MM.1S (cell line): ENCODE measurements around the gene CSN3.

ENCODE experiments used
- DNase-seq: peaks from one replicate; pipeline ENCODE4 v3.0.0-alpha.2; 2015
- H2AFZ ChIP-seq: fragments of 300-600 bp; sonication (generic); 2 replicates; pipeline ENCODE4 v1.6.0; 2016; ENCODE audit warnings: antibody characterized with exemption, low read length
- H3F3A ChIP-seq: fragments of 300-600 bp; sonication (generic); 2 replicates; pipeline ENCODE4 v1.6.1; 2016; ENCODE audit warnings: mild to moderate bottlenecking, antibody characterized with exemption, low read length, moderate library complexity, mixed read lengths; ENCODE audit not compliant: insufficient read depth
- H3K27ac ChIP-seq: fragments of 300-600 bp; sonication (generic); 2 replicates; pipeline ENCODE4 v1.5.1; 2016; ENCODE audit warnings: mild to moderate bottlenecking, low read length
- H3K27me3 ChIP-seq: fragments of 300-600 bp; sonication (generic); replicated peaks from 2 replicates; pipeline ENCODE4 v1.6.0; 2016; ENCODE audit warnings: low read length; ENCODE audit not compliant: insufficient read depth
- H3K36me3 ChIP-seq: fragments of 300-600 bp; sonication (generic); replicated peaks from 2 replicates; pipeline ENCODE4 v1.6.1; 2016; ENCODE audit warnings: mild to moderate bottlenecking, low read length, mixed read lengths; ENCODE audit not compliant: insufficient read depth
- H3K4me1 ChIP-seq: fragments of 300-600 bp; sonication (generic); 2 replicates; pipeline ENCODE4 v1.6.1; 2016; ENCODE audit warnings: low read length, mixed read lengths
- H3K4me2 ChIP-seq: fragments of 300-600 bp; sonication (generic); 2 replicates; pipeline ENCODE4 v1.6.0; 2016; ENCODE audit warnings: low read depth, low read length
- H3K4me3 ChIP-seq: fragments of 300-600 bp; sonication (generic); 2 replicates; pipeline ENCODE4 v1.5.1; 2016; ENCODE audit warnings: low read length, mixed read lengths
- H3K79me2 ChIP-seq: fragments of 300-600 bp; sonication (generic); 2 replicates; pipeline ENCODE4 v1.6.1; 2016; ENCODE audit warnings: mixed run types, low read length, mixed read lengths
- H3K9ac ChIP-seq: fragments of 300-600 bp; sonication (generic); 2 replicates; pipeline ENCODE4 v1.6.1; 2016; ENCODE audit warnings: low read length, mixed read lengths
- H3K9me2 ChIP-seq: fragments of 300-600 bp; sonication (generic); replicated peaks from 2 replicates; pipeline ENCODE4 v1.6.1; 2016; ENCODE audit warnings: mild to moderate bottlenecking, low read length, mixed read lengths; ENCODE audit not compliant: insufficient read depth
- H3K9me3 ChIP-seq: fragments of 300-600 bp; sonication (generic); replicated peaks from 2 replicates; pipeline ENCODE4 v1.6.1; 2016; ENCODE audit warnings: mild to moderate bottlenecking, low read length, mixed read lengths; ENCODE audit not compliant: insufficient read depth
- H4K20me1 ChIP-seq: fragments of 300-600 bp; sonication (generic); 2 replicates; pipeline ENCODE4 v1.6.1; 2016; ENCODE audit warnings: mild to moderate bottlenecking, low read length, moderate library complexity, mixed read lengths; ENCODE audit not compliant: insufficient read depth
- CTCF ChIP-seq: fragments of 300-600 bp; sonication (generic); IDR thresholded peaks from 2 replicates; pipeline ENCODE4 v1.5.1; 2016; ENCODE audit warnings: antibody characterized with exemption, low read length, mixed read lengths
- EZH2 ChIP-seq: fragments of 300-600 bp; sonication (generic); optimal IDR thresholded peaks from 2 replicates; pipeline ENCODE3; 2017; ENCODE audit warnings: low read depth, mild to moderate bottlenecking, antibody characterized with exemption, low read length, mixed read lengths
- EZH2phosphoT487 ChIP-seq: fragments of 300-600 bp; sonication (generic); IDR thresholded peaks from 2 replicates; pipeline ENCODE4 v1.6.1; 2018; ENCODE audit warnings: antibody characterized with exemption, low read length

Gene CSN3

GRCh38 chr4:70239884-70240591, 2.4 kb upstream of the CSN3 start:
- Histone ChIP-seq H3K27ac (no peak overlapping the region), H3K79me2 (no peaks in the 10 kb centered on the region), H3F3A (no peaks in the 10 kb centered on the region), H3K27me3 (no peaks in the 10 kb centered on the region), H3K9me2 (no peaks in the 10 kb centered on the region), H3K36me3 (no peaks in the 10 kb centered on the region), H3K4me2 (no peak overlapping the region), H4K20me1 (no peaks in the 10 kb centered on the region), H3K9ac (no peak overlapping the region), H2AFZ (no peak overlapping the region), H3K9me3 (no peaks in the 10 kb centered on the region), H3K4me1 (no peaks in the 10 kb centered on the region), H3K4me3 (no peak overlapping the region)
- no peak for DNase-seq
- TF ChIP-seq EZH2phosphoT487, result no peak
- TF ChIP-seq EZH2, result no peak
- TF ChIP-seq CTCF, result no peak

GRCh38 chr4:70243091-70243490, 694 bp downstream of the CSN3 start:
- no peak overlapping the region for H3K4me2 ChIP-seq
- H3F3A ChIP-seq, result no peaks in the 10 kb centered on the region
- H3K9me2 ChIP-seq, result no peaks in the 10 kb centered on the region
- H3K36me3 ChIP-seq, result no peaks in the 10 kb centered on the region
- no peaks in the 10 kb centered on the region for H3K27me3 ChIP-seq
- no peaks in the 10 kb centered on the region for H4K20me1 ChIP-seq
- H3K27ac ChIP-seq, result no peak overlapping the region
- H3K4me3 ChIP-seq, result no peak overlapping the region
- no peaks in the 10 kb centered on the region for H3K79me2 ChIP-seq
- H3K9ac ChIP-seq, result no peak overlapping the region
- H3K9me3 ChIP-seq, result no peaks in the 10 kb centered on the region
- TF ChIP-seq CTCF (no peak), EZH2 (no peak), EZH2phosphoT487 (no peak)
- H2AFZ ChIP-seq, result no peak overlapping the region
- no peaks in the 10 kb centered on the region for H3K4me1 ChIP-seq
- no peak for DNase-seq

- Histone ChIP-seq H3F3A (no peaks in the 10 kb centered on the region), H3K9me2 (no peaks in the 10 kb centered on the region), H3K36me3 (no peaks in the 10 kb centered on the region), H2AFZ (no peak overlapping the region), H3K4me3 (no peak overlapping the region), H3K9ac (no peak overlapping the region), H3K79me2 (no peaks in the 10 kb centered on the region), H3K4me2 (no peak overlapping the region), H4K20me1 (no peaks in the 10 kb centered on the region), H3K27me3 (no peaks in the 10 kb centered on the region), H3K4me1 (no peaks in the 10 kb centered on the region), H3K27ac (no peak overlapping the region), H3K9me3 (no peaks in the 10 kb centered on the region)
- TF ChIP-seq EZH2, result no peak
- TF ChIP-seq EZH2phosphoT487, result no peak
- TF ChIP-seq CTCF, result no peak
- DNase-seq, result no peak
Measured at GRCh38 chr4:70251250-70251944, 9.0 kb downstream of the CSN3 start.
